GM18868 (cell line): ENCODE data around the gene CCDC88C.
A peak's percentile ranks its signal among the peaks of the same experiment; 100 is the strongest.

Source experiments
- ATAC-seq: cut with Tn5 transposase; IDR thresholded peaks from one replicate; pipeline ENCODE4 v1.9.1; 2021; ENCODE audit warnings: mild to moderate bottlenecking, moderate library complexity; ENCODE audit not compliant: unreplicated experiment

CCDC88C gene

DNA sequence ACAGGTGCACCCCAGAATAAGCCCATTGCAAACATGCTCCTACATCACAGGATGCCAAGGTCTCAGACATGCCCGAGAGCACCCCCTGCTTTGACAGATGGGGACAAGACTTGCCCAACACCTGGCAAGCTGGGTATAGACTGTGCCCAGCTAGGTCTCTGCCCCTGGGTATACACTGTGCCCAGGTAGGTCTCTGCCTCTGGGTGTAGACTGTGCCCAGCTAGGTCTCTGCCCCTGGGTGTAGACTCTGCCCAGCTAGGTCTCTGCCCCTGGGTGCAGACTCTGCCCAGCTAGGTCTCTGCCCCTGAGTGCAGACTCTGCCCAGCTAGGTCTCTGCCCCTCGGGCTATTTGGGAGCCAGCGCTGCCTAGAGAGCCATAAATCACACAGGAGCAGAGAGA lies 85.9 kb downstream of the CCDC88C start:
- no peak for ATAC-seq

DNA sequence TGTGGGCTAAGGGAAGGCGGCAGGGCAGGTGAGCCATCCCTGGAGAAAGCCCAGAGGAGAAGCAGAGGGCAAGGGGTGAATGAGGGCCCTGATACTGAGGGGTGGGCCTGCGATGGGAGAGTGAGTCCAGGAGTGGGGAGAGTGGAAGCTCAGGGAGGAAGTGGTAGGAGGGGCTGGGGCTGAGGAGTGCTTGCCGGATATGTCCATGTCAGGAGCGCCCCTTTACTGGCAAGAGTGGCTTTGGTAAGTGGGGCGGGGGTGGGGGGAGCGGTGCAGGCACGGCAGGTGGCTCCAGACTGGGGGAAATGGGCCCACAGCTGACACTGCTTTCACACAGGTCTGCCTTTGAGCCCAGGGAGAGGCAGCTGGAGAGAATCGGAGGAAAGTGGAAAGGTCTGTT lies 86.8 kb downstream of the CCDC88C start:
- ATAC-seq: no peak

DNA sequence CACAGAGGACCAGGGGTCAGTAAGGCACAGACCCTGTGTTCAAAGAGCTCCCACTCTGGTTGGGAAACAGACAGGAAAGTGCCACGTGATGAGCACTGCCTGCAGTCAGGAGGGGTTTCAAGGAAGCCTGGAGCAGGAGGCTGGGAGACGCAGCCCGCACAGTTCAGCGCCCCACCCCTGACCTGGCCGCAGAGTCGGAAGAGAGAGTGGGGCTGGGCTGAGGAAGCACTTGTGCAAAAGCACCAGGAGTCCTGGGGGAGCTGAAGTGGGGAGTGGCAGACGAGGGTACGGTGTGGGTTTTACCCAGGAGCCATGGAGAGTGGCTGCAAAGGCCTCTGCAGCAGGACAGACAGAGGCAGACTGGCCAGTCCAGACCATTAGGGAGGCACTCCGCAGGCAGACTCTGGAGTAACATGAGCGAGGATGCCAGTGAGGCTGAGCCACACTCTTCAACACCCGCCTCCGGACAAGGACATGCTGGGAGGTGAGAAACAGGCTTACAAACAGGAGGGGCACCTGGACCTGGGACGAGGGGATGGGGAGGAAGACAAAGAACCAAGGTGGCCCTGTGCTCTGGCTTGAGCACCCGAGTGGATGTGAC lies 87.4 kb downstream of the CCDC88C start:
- ATAC-seq: no peak

DNA sequence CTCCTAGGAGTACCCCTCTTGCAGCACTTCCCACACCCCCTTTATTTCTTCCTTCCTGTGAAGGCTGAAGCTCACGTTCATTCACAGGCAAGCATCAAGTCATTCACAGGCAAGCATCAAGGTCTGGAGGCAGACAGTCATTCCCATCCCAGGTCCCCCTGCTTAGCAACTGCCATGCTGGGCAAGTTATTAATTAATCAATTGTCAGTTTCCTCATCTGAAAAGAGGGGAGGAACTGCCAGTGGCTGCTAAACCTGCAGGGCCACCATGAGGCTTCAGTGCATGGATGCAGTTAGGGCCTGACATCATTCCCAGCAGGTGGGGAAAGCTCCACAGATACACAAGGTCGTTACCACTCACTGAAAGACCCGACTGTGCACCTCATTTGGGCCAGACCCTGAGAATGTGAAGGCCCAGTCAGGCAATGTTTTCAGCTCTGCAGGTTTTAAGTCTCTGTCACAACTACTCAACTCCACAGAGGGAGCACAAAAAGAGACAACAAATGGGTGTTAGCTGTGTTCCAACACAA lies 88.1 kb downstream of the CCDC88C start:
- ATAC-seq: no peak

DNA sequence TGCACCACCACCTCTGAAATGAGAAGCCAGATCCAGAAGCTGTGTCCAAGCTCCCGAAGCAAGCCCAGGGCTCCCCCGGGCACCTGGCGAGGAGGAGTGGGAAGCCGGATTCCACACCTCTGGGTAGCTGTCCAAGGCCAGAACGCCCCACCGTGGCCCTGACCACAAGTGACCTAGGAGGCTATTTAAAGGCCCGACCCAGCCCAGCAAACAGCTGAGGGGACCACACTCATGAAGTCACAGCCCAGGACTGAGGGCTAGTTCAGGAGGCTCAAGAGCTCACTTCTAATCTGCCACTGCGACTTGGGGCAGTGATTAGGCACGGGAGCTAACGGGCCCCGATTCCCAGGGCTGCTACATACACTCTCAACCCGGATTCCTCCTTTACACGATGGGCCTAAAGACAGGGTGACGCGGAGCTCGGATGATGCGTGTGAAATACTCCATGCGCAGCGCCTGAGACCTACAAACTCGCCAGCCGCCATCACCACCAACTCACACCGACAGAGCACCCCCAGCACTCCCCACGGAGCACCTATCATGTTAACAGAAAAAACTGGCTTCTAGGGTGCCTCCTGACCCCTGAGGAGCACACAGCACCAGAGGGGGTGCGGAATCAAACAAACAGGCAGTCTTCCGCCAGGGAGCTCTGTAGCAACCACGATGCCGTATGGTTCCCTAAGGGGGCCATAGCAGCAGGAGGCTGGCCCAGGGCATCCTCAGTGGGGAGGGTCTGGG lies 89.1 kb downstream of the CCDC88C start:
- no peak for ATAC-seq

DNA sequence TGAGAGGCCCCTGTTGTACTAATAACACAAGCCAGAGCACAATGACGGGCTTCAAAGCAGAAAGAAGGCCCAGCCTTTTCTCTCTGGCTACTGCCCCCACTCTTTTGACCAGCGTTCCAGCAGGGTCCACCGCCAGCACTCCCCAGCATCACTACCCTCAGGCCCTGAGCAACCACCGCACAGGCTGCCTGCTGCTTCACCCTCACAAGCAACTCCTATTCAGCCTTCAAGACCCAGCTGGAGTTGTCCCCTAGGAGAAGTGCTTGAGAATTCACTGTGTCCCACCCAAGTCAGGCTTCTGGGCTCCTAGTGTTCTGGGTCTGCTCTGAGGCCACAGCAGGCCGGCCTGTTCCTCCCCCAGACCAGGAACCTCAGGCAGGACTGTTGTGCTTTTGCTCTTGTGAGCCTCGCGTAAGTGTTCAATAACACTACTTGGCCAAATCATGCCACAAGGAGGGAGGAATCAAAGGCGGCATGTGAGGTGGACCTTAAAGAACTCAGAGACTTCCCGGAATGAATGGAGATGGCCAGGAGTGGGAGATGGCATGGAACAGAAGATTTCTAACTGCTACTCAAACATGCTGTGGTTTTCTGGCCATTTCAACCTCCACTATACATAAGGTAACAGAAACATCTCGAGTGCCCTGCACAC lies 89.8 kb downstream of the CCDC88C start:
- no peak for ATAC-seq

DNA sequence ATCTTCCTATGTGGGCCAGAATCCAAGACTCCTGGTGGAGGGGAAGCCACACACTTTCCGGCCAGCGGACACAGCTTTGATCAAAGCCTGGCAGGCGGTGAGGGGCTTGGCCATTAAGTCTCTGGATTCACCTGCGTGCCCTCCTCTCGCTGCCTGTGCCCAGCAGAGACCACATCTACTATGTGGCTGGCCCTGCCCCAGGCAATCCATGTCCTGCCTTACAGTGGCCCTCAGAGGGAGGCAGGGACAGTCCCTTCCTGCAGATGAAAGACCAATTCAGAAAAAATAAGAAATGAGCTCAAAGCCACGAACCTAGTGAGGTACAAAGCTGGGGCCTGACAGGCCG lies 90.4 kb downstream of the CCDC88C start:
- ATAC-seq: no peak

DNA sequence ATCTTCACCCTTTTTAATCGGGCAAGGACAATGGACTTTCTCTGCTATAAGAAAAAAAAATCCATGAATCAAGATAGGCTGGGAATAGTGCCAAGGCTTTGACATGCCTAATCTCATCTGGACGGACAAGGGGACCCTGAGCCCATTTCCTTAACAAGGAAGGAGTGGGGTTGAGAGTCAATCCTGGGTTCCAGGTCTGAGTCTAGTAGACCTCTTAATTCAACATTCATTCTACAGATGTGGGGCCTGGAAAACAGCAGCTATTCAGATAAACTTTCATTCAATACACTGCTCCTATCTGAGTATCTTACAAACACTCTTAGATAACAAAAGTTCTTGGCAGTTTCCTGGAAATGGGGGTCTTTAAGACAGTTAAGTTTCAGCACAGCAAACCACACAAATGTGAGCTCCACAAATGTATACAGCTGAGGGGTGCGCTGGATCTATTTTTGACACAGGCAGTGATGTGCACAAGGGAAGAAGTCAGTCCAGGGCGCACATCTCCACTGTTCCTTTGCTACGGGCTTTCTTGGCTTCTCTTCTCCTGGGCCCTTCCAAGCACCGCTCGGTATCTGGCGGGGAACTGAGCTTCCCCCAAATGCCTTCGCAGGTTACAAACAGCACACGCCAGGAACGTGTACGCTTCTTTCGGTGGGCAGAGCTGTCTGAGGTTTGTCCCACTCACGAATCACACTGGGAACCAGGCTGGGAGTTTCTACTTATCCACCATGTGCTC lies 90.9 kb downstream of the CCDC88C start:
- ATAC-seq: no peak

DNA sequence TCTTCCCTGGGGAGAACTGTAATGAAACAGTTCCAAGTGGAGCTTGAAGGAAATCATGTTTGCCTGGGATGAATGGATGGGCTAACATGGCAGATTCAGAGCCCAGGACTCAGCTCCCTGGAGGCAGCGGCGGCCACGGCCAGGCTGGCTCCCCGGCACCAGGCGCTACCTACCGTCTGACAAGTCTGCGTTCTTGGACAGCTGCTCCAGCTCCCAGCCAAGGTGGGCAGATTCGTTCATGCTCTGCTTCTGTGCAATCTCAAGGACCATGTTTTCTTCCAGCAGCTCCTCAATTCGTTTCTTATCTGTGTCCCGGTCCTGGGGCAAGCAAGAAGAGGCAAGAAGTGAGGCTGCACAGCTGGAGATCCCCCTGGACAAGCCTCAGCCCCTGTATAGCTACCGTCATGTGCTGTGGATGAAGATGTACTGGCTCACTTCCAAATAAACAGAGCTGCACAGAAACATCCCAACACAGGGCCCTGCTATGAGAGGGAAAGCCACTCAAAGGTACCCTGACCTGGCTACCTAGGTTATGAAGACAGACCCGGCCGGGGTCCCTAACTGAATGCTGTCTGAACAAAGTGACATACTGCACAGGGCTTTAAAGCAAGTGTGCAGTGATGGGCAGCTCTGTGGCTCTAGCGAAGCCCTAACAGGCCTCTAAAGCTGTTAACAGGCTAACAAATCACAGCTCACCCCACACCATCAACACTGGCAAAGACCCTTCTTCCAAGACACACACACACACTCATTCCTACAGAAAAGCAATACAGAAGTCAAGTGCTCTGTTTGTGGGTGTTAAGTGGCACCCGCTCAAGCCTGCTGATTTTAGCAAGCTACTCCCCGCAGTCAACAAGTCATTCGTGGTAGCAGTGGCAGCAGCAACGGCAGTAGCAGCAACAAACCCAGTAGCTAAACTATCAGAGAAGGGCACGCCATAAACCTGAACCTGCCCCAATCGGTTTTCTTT lies 92.7 kb downstream of the CCDC88C start:
- no peak for ATAC-seq

DNA sequence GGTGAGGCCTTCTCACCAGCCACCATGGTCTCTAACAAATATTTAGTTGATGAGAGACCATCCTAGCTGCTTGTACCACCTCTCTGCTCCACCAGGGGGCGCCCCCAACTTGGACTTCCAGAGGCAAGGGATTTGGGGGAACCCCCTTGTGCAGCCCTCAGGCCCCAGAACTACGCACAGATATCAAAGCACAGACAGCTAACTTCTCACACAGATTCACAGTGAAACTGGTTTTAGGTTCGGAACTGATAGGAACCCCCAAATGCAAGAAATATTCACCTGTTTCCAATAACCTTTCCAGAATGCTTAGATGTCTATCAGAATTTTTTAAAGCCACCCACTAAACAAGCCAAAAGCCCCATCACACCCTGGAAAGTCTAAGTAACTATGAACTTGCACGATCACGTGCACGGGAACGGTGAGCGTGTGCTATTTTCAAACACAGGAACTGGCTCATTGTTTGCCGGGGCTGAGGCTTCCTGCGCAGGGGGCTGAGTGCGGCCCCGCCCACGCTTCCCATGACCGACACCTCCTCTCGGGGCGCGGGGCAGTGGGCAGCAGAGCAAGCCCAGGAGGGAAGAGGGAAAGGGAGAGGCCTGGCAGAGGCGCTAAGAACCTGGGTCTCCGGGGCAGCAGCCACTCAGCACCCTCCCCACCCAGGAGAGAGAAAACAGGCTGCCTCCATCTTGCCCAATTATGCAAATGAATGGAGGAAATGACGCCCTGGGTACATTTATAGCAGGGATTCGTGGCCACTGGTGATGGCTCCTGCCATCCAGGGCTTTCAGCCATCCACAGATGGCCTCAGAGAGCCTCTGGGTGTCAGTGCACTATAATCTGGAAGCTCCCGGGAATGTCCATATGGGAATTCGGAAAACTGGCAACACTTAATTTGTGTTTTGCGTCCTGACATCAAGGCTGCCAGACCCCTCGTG lies 93.7 kb downstream of the CCDC88C start:
- ATAC-seq: peak; percentile 67

DNA sequence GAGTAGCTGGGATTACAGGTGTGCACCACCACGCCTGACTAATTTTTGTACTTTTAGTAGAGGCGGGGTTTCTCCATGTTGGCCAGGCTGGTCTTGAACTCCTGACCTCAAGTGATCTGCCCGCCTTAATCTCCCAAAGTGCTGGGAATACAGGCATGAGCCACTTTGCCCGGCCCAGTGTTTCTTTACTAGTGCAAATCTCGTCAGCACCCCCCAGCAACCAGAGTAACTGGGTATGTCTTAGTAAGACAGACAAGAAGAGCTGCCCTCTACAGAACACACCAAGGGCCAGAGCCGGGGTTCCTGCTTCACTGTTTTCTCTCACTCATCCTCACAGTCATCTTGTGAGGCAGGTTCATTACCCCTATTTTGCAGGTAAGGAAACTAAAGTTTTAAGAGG lies 94.6 kb downstream of the CCDC88C start:
- no peak for ATAC-seq

DNA sequence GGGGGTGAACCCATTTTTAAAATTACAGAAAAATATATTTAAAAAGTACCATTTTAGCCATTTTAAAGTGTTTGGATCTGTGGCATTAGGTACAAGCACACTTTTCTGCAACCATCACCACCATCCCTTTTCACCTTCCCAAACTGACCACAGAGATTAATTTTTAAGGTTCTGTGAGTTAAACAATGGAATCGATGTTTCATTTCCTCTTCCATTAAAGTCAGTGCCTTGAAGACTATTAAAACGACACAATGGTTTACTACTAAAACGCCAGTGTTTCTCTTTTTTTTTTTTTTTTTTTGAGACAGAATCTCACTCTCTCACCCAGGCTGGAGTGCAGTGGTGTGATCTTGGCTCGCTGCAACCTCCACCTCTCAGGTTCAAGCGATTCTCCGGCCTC lies 95.0 kb downstream of the CCDC88C start:
- ATAC-seq: no peak

DNA sequence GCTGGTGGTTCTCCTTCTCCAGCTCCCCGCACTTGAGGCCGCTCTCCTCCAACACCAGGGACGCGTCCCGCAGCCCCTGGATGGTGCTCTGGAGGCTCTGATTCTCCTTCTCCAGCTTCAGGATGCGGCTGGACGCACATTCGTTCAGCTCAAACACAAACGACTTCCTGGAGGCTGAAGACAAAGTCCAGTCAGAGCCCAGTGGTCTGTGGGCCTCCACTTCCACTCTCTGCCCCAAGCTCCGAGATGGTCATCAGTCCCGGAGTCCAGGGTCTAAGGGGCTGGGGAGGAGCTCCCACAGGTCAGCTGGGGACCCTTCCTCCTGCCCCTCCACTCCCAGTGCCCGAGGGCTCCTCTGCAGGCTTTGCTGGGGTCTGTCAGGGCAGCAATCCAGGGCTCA lies 96.5 kb downstream of the CCDC88C start:
- no peak for ATAC-seq

DNA sequence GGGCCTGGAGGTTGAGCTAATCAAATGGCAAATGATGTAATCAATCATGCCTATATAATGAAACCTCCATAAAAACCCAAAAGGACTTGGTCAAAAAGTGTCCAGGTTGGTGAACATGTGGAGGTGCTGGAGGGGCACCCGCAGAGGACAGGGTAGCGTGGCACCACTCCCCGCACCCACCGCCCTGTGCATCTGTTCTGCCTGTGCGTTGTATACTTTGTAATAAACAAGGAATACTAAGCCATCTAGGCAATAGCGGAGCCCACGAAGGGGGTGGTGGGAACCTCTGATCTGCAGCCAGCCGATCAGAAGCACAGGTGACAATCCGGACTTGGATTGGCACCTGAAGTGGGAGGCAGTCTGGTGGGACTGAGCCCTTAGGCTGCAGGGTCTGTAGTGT lies 97.4 kb downstream of the CCDC88C start:
- no peak for ATAC-seq

DNA sequence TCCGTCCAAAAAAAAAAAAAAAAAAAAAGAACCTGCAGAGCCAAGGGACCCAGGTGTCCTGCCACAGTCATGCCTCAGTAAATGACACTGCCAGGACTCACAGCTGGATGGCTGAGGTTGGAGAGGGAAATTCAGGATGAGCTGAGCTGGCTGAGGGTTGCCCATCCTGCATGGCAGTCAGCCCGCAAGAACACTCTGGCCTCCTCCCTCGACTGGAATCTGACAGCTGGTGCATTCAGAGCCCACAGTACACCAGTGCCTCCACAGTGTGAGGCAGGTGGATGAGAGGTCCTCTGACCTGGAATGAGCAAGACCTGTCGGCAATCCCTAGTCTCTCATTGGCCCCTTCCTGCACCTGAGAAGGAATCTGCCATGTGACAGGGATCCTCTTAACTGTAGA lies 98.7 kb downstream of the CCDC88C start:
- no peak for ATAC-seq

DNA sequence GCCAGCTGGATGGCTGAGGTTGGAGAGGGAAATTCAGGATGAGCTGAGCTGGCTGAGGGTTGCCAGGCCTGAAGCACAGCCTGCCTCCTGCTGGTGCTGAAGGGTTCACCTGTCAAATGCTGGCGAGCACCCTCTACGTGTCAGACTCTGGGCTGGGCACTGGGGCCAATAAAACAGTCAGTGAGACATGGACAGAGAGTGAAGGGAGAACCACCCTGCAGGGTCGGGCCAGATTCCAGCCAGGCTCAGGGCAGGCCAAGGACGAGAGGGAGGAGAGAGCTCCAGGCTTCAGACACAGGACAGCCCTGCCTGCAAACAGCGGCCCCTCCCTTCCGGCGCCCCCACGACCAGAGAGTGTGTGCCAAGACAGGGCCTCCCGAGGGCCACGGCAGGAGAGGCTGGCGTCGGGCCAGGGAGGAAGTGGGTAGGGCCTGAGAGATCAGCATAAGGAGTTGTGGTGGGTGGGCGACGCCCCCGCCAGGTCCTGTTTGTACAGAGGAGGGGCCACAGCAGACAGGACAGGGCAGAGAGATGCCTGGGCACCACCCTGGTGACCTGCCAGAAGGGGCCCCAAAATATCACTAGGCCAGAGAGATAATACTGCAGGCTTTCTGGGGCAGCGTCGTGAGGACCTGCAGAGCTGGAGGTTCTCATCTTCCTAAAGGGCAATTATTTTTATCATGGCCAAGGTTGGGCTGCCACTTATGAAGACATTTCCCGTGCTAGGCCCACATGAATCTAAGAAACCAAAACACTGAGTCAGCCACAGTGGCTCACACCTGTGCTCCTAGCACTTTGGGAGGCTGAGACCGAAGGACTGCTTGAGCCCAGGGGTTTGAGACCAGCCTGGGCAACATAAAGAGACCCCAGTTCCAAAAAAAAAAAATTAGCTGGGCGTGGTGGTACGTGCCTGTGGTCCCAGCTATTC lies 100.0 kb downstream of the CCDC88C start:
- peak; percentile 38 for ATAC-seq

DNA sequence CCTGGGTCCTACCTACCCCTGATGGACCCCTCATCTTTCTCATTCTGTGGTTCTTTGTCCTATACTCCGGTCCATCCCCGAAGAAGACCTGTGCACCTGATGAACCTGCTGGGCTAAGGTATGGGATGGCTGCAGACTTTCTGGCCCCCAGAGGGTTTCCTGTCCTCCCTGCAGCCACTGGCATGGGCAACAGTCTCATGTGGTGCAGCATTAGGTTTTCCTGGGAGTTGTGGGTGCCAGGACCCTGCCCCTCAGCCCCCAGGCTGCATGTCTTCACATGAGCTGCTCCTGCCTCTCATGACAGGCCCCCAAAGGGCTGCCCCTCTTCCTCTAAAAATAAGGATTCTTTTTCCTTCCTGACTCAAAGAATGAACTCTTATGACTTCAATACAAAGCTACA lies 100.9 kb downstream of the CCDC88C start:
- no peak for ATAC-seq

DNA sequence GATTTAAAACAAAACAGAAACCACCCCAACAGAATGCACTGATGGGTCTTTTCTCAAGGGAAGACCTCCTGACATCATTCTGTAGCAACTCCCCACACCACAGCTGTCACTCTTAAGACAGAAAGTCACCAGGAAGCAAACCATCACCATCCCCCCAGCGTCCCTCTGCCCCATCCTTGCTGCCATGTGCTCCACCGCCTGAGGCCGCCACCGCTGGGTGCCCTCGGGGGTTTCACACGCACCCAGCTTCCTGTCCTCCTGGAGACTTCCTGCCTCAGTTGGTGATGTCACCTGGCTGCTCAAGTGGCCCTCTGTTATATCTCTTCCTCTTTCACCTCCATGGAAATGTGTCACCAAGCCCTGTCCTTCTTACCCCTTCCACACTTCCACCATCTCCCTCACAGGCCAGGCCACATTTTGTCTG lies 101.8 kb downstream of the CCDC88C start:
- peak; percentile 83 for ATAC-seq
